ENCODE data around the gene MACROH2A1. TPM values are rescaled to one million over a fixed set of nuclear protein-coding genes. Genes with fewer than 3 reads are reported as not detected.

The MACROH2A1 gene
- total RNA-seq, 4 donors from 2014 or later, result 164 to 268 (median 170) TPM

DNA sequence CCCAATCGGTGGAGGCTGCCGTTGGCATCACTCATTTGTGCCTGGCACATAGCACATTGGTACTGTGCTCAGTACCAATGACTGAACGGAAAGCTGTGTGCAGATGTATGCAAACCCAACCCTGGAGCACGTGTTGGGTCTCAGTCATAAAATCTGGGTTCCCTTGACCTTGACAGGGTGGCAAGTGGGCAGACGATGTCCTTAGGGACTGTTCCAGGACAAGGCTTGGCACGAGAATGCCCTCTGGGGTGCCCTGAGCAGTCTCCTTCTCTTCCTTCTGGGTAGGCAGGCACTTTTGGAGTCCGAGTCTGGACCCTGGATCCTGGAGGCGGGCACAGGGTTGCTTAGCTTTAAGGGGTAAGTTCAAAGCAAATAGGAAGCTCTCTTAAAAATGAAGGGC is 75.8 kb downstream of the MACROH2A1 start:
- no peak for DNase-seq (ENCODE audit: low spot score in 2 of 2)
- no peaks in the 10 kb centered on the region for H3K36me3 ChIP-seq
- no peaks in the 10 kb centered on the region for H3K27me3 ChIP-seq
- no peak overlapping the region for H3K27ac ChIP-seq
- no peak overlapping the region for H3K4me3 ChIP-seq
- peaks cover 0 to 12% (median 0%) of the 10 kb centered on the region in 4 donors for H3K4me1 ChIP-seq
- H3K9me3 ChIP-seq, result no peaks in the 10 kb centered on the region
- WGBS, 2 donors, result 90 to 93% methylated on average over 6 to 8 of the region's 8 CpGs
- TF ChIP-seq POLR2A (IDR thresholded peaks at IDR 0.05) (no peak), EP300 (IDR thresholded peaks at IDR 0.05) (no peak)
- TF ChIP-seq, protein P1, sequence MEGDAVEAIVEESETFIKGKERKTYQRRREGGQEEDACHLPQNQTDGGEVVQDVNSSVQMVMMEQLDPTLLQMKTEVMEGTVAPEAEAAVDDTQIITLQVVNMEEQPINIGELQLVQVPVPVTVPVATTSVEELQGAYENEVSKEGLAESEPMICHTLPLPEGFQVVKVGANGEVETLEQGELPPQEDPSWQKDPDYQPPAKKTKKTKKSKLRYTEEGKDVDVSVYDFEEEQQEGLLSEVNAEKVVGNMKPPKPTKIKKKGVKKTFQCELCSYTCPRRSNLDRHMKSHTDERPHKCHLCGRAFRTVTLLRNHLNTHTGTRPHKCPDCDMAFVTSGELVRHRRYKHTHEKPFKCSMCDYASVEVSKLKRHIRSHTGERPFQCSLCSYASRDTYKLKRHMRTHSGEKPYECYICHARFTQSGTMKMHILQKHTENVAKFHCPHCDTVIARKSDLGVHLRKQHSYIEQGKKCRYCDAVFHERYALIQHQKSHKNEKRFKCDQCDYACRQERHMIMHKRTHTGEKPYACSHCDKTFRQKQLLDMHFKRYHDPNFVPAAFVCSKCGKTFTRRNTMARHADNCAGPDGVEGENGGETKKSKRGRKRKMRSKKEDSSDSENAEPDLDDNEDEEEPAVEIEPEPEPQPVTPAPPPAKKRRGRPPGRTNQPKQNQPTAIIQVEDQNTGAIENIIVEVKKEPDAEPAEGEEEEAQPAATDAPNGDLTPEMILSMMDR (IDR thresholded peaks at IDR 0.05), result no peak

DNA sequence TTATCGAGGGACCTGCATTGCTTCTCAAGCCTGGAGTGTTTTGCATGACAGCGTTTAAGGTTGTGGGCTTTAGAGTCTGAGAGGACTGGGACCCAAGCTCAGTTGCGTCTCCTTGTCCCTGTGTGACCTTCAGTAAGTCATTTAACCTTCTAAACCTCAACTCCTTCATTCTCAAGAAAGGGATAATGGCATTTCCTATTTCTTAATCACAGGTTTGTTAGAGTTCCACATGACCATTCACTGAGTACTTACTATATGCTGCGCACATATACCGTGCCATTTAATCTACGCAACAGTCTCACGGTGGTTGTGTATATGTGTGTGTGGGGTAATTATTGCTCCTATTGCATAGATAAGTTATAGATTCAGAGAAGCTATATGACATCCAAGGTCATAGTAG is 76.3 kb downstream of the MACROH2A1 start:
- 93% methylated on average over 7 of the region's 7 CpGs for WGBS, 2 donors
- no peaks in the 10 kb centered on the region for H3K9me3 ChIP-seq
- H3K4me1 ChIP-seq, result peaks cover 0 to 12% (median 0%) of the 10 kb centered on the region in 4 donors
- H3K4me3 ChIP-seq, result no peak overlapping the region
- H3K36me3 ChIP-seq, result no peaks in the 10 kb centered on the region
- no peak for DNase-seq (ENCODE audit: low spot score in 2 of 2)
- H3K27ac ChIP-seq, result no peak overlapping the region
- TF ChIP-seq EP300 (IDR thresholded peaks at IDR 0.05), result no peak
- TF ChIP-seq, protein P1 (IDR thresholded peaks at IDR 0.05), result no peak
- TF ChIP-seq POLR2A (IDR thresholded peaks at IDR 0.05), result no peak
- no peaks in the 10 kb centered on the region for H3K27me3 ChIP-seq

DNA sequence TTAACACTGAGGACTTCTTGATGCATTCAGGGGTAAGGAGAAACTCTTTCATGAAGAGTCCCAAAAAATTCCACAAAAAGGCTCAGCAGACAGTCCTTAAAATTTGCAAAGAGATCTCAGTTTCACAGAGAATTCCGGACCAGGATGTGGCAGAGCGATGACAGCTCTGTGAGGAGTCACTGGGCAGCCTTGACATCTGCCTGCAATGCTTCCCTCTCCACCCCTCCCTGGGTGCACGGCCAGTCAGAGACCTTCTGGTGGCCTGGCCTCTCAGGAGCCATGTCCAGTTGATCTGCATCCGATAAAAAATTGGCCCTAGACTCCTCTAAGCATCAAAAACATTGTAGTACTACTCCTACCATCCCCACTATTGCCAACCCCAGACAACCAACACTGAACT is 76.8 kb downstream of the MACROH2A1 start:
- no peak for DNase-seq (ENCODE audit: low spot score in 2 of 2)
- H3K36me3 ChIP-seq, result no peaks in the 10 kb centered on the region
- no peak overlapping the region for H3K4me3 ChIP-seq
- no peaks in the 10 kb centered on the region for H3K9me3 ChIP-seq
- H3K27ac ChIP-seq, result no peak overlapping the region
- no peak for TF ChIP-seq EP300 (IDR thresholded peaks at IDR 0.05)
- TF ChIP-seq, protein P1 (IDR thresholded peaks at IDR 0.05), result no peak
- no peak for TF ChIP-seq POLR2A (IDR thresholded peaks at IDR 0.05)
- 83 to 87% methylated on average over 4 of the region's 4 CpGs for WGBS, 2 donors
- H3K4me1 ChIP-seq, result peaks cover 0 to 8% (median 0%) of the 10 kb centered on the region in 4 donors
- H3K27me3 ChIP-seq, result no peaks in the 10 kb centered on the region

DNA sequence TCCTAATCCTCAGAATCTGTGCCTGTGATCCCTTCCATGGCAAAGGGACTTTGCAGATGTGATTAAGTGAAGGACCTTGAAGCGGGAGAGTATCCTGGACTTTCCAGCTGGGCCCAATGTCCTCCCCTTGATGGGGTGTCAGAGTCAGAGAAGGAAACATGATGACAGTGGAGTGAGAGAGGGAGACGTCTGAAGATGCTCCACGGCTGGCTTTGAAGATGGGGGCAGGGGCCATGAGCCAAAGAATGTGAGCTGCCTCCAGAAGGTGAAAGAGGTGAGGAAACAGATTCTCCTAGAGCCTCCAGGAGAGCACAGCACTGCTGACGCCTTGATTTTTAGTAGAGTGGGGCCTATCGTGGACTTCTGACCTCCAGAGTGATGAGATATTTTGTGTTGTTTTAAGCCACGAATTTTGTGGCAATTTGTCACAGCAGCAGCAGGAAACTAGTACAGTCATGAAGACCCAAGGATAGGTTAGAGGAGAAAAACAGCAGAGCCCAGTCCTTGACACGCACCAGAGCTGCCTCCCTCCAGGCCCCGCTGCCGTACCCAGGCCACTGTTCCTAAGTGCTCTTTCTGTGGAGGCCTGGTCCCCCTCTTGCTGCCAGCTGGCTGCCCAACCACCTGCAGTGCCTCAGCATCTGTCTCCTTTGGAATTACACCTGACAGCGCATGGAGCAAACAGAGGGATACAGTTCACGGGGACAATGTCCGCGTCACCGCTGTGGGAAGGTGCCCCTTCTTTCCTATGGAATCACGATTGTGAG is 78.1 kb downstream of the MACROH2A1 start:
- TF ChIP-seq EP300 (IDR thresholded peaks at IDR 0.05) (no peak), POLR2A (IDR thresholded peaks at IDR 0.05) (no peak)
- TF ChIP-seq, protein P1 (IDR thresholded peaks at IDR 0.05), result no peak
- Histone ChIP-seq H3K27ac (no peak overlapping the region), H3K4me3 (no peak overlapping the region), H3K27me3 (no peaks in the 10 kb centered on the region), H3K4me1 (no peaks in the 10 kb centered on the region), H3K9me3 (no peaks in the 10 kb centered on the region), H3K36me3 (no peaks in the 10 kb centered on the region)
- no peak for DNase-seq (ENCODE audit: low spot score in 2 of 2)
- 83 to 87% methylated on average over 15 of the region's 15 CpGs for WGBS, 2 donors

DNA sequence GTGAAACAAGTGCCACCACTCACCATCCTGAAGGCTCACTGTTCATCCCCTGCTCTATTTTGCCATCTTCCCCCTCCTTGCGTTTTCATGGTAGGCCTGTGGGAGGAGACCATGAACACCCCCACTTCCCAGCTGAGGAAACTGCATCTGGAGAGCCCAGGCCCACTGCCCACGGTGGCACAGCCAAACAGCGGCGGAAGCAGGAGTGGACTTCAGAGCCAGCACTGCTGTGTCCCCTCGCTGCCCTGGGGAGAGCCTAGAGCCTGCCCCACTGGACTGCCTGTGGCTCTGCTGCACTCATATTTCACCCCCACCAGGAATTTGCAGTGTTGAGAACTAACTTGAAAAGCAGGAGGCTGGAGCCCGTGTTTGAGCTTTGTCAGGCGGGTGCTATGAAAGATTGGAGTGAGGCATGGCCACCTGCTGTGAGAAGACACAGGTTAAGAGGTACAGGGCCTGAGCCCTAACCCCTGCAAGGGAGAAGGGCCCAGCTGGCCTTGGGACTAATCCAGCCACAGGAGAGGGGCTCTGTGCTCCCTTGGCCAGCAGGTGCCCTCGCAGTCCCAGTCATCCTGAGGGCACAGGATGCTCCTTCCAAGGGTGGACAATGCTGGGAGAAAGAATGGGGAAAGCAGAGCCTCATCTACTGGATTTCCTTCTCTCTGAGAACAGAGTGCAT is 79.0 kb downstream of the MACROH2A1 start:
- H3K27ac ChIP-seq, result no peak overlapping the region
- no peak overlapping the region for H3K4me3 ChIP-seq
- no peaks in the 10 kb centered on the region for H3K4me1 ChIP-seq
- no peak for DNase-seq (ENCODE audit: low spot score in 2 of 2)
- H3K9me3 ChIP-seq, result no peaks in the 10 kb centered on the region
- 83% methylated on average over 8 of the region's 8 CpGs for WGBS, 2 donors
- TF ChIP-seq, protein P1 (IDR thresholded peaks at IDR 0.05), result no peak
- TF ChIP-seq EP300 (IDR thresholded peaks at IDR 0.05) (no peak), POLR2A (IDR thresholded peaks at IDR 0.05) (no peak)
- no peaks in the 10 kb centered on the region for H3K27me3 ChIP-seq
- no peaks in the 10 kb centered on the region for H3K36me3 ChIP-seq
